ENCODE results near the gene ARL5C.
"Not testable (repeated sequence)": the region's sequence is repeated elsewhere in the genome, so short reads cannot be mapped to it uniquely, and the experiment has no call there.

The ARL5C gene

DNA sequence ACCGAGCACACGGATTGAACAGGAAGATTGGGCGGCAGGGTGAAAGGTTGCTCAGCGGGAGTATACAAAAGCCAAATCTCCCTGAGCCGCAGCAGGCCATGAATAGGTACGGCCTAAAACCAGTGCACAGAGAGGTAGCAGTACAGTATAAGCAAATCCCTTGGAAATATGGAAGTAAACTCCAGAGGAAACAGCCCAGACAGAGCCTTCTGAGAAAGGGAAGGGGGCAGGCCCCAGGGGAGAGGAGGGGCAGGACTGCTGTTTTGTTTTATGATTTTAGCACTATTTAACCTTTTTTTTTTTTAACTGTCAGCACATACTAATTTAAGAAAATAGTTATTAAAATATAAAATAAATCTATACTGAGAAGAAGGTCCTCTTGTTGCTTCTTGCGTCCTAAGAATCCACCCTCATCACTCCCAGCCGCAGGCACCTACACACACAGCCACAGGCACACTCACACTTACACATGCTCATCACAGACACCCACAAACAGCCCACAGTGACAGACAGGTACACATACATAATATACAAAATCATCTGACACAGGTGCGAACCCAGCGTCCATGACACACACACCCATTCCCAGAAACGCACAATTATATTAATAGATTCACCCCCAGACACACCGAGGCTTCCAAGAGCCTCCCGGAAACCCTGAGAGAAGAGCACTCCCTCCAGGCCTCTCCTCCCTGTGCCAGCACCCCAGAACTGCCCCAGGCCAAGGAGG, 27.4 kb downstream of the ARL5C start:
- no peak for DNase-seq (ENCODE audit: low spot score)
- TF ChIP-seq, protein P1, sequence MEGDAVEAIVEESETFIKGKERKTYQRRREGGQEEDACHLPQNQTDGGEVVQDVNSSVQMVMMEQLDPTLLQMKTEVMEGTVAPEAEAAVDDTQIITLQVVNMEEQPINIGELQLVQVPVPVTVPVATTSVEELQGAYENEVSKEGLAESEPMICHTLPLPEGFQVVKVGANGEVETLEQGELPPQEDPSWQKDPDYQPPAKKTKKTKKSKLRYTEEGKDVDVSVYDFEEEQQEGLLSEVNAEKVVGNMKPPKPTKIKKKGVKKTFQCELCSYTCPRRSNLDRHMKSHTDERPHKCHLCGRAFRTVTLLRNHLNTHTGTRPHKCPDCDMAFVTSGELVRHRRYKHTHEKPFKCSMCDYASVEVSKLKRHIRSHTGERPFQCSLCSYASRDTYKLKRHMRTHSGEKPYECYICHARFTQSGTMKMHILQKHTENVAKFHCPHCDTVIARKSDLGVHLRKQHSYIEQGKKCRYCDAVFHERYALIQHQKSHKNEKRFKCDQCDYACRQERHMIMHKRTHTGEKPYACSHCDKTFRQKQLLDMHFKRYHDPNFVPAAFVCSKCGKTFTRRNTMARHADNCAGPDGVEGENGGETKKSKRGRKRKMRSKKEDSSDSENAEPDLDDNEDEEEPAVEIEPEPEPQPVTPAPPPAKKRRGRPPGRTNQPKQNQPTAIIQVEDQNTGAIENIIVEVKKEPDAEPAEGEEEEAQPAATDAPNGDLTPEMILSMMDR (IDR thresholded peaks at IDR 0.05; ENCODE audit: borderline replicate concordance, control extremely low read depth, extremely low read depth, insufficient read depth, missing control alignments): no peak
- in situ Hi-C loops (cut with MboI; ENCODE audit: low sequenced_read_pairs, unreplicated experiment): no loop called here

DNA sequence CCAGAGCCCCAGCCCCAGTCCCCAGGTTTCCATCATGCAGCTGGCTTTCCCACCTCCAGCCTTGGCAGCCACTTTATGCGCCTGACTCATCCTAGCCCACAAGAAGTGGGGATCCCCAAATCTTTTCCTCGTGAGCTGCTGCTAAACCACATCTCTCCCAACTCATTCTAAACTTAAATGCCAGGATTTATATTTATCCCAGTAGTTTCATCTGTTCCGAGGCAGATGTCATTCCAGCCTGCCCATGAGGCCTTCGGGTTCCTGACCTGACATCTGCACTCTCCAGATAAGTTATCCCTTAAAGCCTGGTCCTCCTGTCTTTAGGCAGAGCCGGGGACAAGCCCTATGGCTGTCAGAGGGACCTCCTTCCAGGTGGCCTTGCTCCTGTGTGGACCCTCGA, 31.1 kb downstream of the ARL5C start:
- in situ Hi-C loops (cut with MboI; ENCODE audit: low sequenced_read_pairs, unreplicated experiment): no loop called here
- TF ChIP-seq, protein P1 (IDR thresholded peaks at IDR 0.05; ENCODE audit: borderline replicate concordance, control extremely low read depth, extremely low read depth, insufficient read depth, missing control alignments): no peak
- DNase-seq (ENCODE audit: low spot score): no peak

DNA sequence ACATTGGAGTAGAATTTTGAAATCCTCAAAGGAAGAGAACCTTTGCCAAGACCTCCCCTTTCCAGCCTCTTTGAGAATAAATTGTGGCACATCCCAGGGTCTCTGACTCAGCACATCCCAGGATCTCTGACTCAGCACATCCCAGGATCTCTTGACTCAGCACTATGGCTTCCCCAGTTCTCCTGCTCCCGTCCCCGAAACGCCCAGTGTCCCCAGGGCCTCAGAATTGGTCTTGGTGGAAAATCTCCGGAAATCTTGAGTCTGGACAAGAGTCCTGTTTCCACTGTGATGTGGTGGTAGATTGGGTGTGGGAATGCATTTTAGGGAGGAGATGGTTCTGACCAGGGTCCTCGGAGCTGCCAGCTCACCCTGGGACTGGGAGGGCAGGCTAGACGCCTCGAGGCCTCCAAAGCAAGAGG, 33.8 kb downstream of the ARL5C start:
- in situ Hi-C loops (cut with MboI; ENCODE audit: low sequenced_read_pairs, unreplicated experiment): no loop called here
- no peak for DNase-seq (ENCODE audit: low spot score)
- TF ChIP-seq, protein P1 (IDR thresholded peaks at IDR 0.05; ENCODE audit: borderline replicate concordance, control extremely low read depth, extremely low read depth, insufficient read depth, missing control alignments): no peak

DNA sequence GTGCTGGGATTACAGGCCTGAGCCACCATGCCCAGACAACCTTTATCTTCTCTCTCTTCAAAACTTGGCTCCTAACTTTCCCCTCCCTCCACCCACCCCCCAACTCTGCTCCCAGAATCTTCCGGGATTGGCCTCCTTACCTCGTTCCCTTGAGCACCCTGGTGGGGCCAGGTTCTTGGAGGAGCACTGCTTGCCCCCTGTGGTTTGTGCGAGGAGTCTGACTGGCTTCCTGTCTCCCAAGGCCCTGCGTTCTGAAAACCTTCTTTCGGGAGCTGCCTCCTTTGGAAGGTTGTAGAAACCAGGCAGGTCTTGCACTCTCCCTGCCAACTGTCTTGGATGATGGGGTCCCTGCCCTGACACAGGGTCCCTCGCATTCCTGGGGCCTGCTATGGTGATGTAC, 34.3 kb downstream of the ARL5C start:
- no peak for DNase-seq (ENCODE audit: low spot score)
- TF ChIP-seq, protein P1 (IDR thresholded peaks at IDR 0.05; ENCODE audit: borderline replicate concordance, control extremely low read depth, extremely low read depth, insufficient read depth, missing control alignments): no peak
- in situ Hi-C loops (cut with MboI; ENCODE audit: low sequenced_read_pairs, unreplicated experiment): no loop called here

DNA sequence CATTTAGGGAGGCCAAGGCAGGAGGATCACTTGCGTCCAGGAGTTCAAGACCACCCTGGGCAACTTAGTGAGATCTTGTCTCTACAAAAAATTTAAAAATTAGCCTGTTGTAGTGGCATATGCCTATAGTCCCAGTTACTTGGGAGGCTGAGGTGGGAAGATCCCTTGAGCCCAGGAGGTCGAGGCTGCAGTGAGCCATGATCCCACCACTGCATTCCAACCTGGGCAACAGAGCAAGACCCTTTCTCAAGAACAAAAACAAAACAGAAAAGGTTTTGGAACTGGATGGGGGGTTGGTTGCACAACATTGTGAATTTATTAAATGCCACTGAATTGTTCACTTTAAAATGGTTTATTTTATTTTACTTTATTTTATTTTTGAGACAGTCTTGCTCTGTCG, 35.8 kb downstream of the ARL5C start:
- DNase-seq (ENCODE audit: low spot score): no peak
- TF ChIP-seq, protein P1 (IDR thresholded peaks at IDR 0.05; ENCODE audit: borderline replicate concordance, control extremely low read depth, extremely low read depth, insufficient read depth, missing control alignments): no peak
- in situ Hi-C loops (cut with MboI; ENCODE audit: low sequenced_read_pairs, unreplicated experiment): no loop called here

DNA sequence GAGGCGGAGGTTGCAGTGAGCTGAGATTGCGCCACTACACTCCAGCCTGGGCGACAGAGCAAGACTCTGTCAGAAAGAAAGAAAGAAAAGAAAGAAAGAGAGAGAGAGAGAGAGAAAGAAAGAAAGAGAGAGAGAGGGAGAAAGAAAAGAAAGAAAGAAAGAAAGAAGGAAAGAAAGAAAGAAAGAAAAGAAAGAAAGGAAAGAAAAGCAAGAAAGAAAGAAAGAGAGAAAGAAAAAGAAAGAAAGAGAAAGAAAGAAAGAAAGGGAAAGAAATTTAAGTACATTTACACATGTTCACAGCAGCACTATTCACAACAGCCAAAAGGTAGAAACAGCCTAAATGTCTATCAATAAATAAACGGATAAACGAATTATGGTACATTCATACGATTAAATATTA, 36.4 kb downstream of the ARL5C start:
- in situ Hi-C loops (cut with MboI; ENCODE audit: low sequenced_read_pairs, unreplicated experiment); DNase-seq (ENCODE audit: low spot score): not testable (repeated sequence)

DNA sequence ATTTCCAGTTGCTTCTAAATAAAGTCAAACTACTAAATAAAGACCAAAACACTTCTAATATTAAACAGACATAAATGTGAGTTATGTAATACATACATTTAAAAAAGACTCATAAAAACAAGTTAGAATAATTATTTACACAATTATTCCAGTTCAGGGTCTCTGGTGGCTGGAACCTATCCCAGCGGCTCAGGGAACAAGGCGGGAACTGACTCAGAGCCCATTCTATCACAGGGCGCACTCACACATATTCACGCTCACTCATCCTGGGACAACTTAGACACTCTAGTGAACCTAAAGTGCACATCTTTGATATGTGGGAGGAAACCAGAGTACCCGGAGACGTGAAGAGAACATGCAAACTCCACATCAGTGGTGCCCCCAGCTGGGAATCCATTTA, 39.5 kb downstream of the ARL5C start:
- TF ChIP-seq, protein P1 (IDR thresholded peaks at IDR 0.05; ENCODE audit: borderline replicate concordance, control extremely low read depth, extremely low read depth, insufficient read depth, missing control alignments): no peak
- in situ Hi-C loops (cut with MboI; ENCODE audit: low sequenced_read_pairs, unreplicated experiment): no loop called here

More for the DNA sequence above, 39.5 kb downstream of the ARL5C start:
- no peak for DNase-seq (ENCODE audit: low spot score)
